ENCODE data around the gene MLIP.

MLIP gene

GRCh38 chr6:54157405-54157804 lies 46.2 kb downstream of the MLIP start:
- TF ChIP-seq USF1 (IDR thresholded peaks at IDR 0.05) (no peak), NFIC (IDR thresholded peaks at IDR 0.05) (no peak), EP300 (IDR thresholded peaks at IDR 0.05; ENCODE audit: borderline replicate concordance) (no peak), RAD21 (IDR thresholded peaks at IDR 0.05; ENCODE audit: low read depth) (no peak), TAF1 (IDR thresholded peaks at IDR 0.05; ENCODE audit: low read depth) (no peak), CREB1 (IDR thresholded peaks at IDR 0.05; ENCODE audit: low read depth) (no peak), TCF12 (IDR thresholded peaks at IDR 0.05; ENCODE audit: low read depth) (no peak), FOXM1 (IDR thresholded peaks at IDR 0.05; ENCODE audit: borderline replicate concordance, low read depth) (no peak), EGR1 (IDR thresholded peaks at IDR 0.05) (no peak), YY1 (IDR thresholded peaks at IDR 0.05; ENCODE audit: low read depth) (no peak), TEAD4 (IDR thresholded peaks at IDR 0.05) (no peak), ZBTB7A (IDR thresholded peaks at IDR 0.05; ENCODE audit: low read depth) (no peak)
- TF ChIP-seq, protein P1, sequence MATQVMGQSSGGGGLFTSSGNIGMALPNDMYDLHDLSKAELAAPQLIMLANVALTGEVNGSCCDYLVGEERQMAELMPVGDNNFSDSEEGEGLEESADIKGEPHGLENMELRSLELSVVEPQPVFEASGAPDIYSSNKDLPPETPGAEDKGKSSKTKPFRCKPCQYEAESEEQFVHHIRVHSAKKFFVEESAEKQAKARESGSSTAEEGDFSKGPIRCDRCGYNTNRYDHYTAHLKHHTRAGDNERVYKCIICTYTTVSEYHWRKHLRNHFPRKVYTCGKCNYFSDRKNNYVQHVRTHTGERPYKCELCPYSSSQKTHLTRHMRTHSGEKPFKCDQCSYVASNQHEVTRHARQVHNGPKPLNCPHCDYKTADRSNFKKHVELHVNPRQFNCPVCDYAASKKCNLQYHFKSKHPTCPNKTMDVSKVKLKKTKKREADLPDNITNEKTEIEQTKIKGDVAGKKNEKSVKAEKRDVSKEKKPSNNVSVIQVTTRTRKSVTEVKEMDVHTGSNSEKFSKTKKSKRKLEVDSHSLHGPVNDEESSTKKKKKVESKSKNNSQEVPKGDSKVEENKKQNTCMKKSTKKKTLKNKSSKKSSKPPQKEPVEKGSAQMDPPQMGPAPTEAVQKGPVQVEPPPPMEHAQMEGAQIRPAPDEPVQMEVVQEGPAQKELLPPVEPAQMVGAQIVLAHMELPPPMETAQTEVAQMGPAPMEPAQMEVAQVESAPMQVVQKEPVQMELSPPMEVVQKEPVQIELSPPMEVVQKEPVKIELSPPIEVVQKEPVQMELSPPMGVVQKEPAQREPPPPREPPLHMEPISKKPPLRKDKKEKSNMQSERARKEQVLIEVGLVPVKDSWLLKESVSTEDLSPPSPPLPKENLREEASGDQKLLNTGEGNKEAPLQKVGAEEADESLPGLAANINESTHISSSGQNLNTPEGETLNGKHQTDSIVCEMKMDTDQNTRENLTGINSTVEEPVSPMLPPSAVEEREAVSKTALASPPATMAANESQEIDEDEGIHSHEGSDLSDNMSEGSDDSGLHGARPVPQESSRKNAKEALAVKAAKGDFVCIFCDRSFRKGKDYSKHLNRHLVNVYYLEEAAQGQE (IDR thresholded peaks at IDR 0.05; ENCODE audit: low read depth), result no peak
- TF ChIP-seq, protein P2, sequence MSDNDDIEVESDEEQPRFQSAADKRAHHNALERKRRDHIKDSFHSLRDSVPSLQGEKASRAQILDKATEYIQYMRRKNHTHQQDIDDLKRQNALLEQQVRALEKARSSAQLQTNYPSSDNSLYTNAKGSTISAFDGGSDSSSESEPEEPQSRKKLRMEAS (IDR thresholded peaks at IDR 0.05), result no peak

- TF ChIP-seq EGR1 (IDR thresholded peaks at IDR 0.05) (no peak), YY1 (IDR thresholded peaks at IDR 0.05; ENCODE audit: low read depth) (no peak), RAD21 (IDR thresholded peaks at IDR 0.05; ENCODE audit: low read depth) (no peak), CREB1 (IDR thresholded peaks at IDR 0.05; ENCODE audit: low read depth) (no peak), TEAD4 (IDR thresholded peaks at IDR 0.05) (peak; percentile 49), CEBPB (IDR thresholded peaks at IDR 0.05) (no peak)
Observed at GRCh38 chr6:54173089-54173488, 61.8 kb downstream of the MLIP start.

DNA sequence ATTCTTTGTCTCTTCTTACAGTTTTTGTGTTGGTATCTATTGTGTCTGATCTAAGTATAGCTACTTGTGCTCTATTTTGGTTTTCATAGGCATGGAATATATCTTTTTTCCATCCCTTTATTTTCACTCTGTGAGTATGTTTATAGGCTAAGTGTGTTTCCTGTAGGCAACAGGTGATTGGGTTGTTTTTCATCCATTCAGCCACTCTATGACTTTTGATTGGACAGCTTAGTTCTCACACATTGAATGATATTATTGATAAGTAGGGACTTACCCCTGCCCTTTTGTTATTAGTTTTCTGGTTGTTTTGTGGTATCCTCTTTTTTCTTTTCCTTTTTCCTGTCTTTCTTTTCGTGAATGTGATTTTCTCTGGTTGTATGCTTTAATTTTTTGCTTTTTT lies 67.9 kb downstream of the MLIP start:
- TF ChIP-seq EP300 (IDR thresholded peaks at IDR 0.05; ENCODE audit: borderline replicate concordance), result no peak
- no peak for TF ChIP-seq TAF1 (IDR thresholded peaks at IDR 0.05; ENCODE audit: low read depth)
- no peak for TF ChIP-seq NFIC (IDR thresholded peaks at IDR 0.05)
- TF ChIP-seq USF1 (IDR thresholded peaks at IDR 0.05), result no peak
- TF ChIP-seq, protein P1 (IDR thresholded peaks at IDR 0.05; ENCODE audit: low read depth), result no peak
- no peak for TF ChIP-seq CREB1 (IDR thresholded peaks at IDR 0.05; ENCODE audit: low read depth)

- TF ChIP-seq CREB1 (IDR thresholded peaks at IDR 0.05; ENCODE audit: low read depth) (no peak), EGR1 (IDR thresholded peaks at IDR 0.05) (no peak), TCF12 (IDR thresholded peaks at IDR 0.05; ENCODE audit: low read depth) (no peak), RAD21 (IDR thresholded peaks at IDR 0.05; ENCODE audit: low read depth) (no peak), TAF1 (IDR thresholded peaks at IDR 0.05; ENCODE audit: low read depth) (no peak), CEBPB (IDR thresholded peaks at IDR 0.05) (no peak), TEAD4 (IDR thresholded peaks at IDR 0.05) (no peak), USF1 (IDR thresholded peaks at IDR 0.05) (no peak), YY1 (IDR thresholded peaks at IDR 0.05; ENCODE audit: low read depth) (no peak), EP300 (IDR thresholded peaks at IDR 0.05; ENCODE audit: borderline replicate concordance) (no peak), FOXM1 (IDR thresholded peaks at IDR 0.05; ENCODE audit: borderline replicate concordance, low read depth) (no peak)
- TF ChIP-seq, protein P2 (IDR thresholded peaks at IDR 0.05), result no peak
Observed at GRCh38 chr6:54183616-54184015, 72.4 kb downstream of the MLIP start.

DNA sequence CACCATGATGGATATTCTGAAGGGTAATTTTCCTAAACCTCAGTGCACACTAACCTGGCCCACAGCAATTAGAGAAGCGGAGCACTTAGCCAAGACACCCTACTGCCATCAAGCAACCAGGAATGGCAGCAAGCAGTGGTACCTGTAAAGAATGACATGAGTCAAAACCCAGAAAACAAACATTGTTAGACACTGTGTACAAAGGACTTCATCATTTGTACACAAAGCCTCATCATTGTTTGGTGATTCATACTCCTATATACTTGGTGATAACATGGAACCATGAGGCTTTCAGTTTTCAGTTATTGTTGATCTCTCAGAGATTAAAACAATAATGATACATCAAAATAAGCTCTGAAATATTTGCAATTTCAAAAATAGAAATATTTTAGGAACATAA lies 74.6 kb downstream of the MLIP start:
- TF ChIP-seq FOXM1 (IDR thresholded peaks at IDR 0.05; ENCODE audit: borderline replicate concordance, low read depth) (no peak), CREB1 (IDR thresholded peaks at IDR 0.05; ENCODE audit: low read depth) (no peak), TEAD4 (IDR thresholded peaks at IDR 0.05) (no peak), EP300 (IDR thresholded peaks at IDR 0.05; ENCODE audit: borderline replicate concordance) (no peak), TCF12 (IDR thresholded peaks at IDR 0.05; ENCODE audit: low read depth) (no peak), CEBPB (IDR thresholded peaks at IDR 0.05) (no peak)
- TF ChIP-seq, protein P2 (IDR thresholded peaks at IDR 0.05), result no peak
- TF ChIP-seq, protein P1 (IDR thresholded peaks at IDR 0.05; ENCODE audit: low read depth), result no peak

Measured in Ishikawa (cell line).